ENCODE data around the gene PRSS53.
"Not testable (repeated sequence)": the region's sequence is repeated elsewhere in the genome, so short reads cannot be mapped to it uniquely, and the experiment has no call there.

DNA sequence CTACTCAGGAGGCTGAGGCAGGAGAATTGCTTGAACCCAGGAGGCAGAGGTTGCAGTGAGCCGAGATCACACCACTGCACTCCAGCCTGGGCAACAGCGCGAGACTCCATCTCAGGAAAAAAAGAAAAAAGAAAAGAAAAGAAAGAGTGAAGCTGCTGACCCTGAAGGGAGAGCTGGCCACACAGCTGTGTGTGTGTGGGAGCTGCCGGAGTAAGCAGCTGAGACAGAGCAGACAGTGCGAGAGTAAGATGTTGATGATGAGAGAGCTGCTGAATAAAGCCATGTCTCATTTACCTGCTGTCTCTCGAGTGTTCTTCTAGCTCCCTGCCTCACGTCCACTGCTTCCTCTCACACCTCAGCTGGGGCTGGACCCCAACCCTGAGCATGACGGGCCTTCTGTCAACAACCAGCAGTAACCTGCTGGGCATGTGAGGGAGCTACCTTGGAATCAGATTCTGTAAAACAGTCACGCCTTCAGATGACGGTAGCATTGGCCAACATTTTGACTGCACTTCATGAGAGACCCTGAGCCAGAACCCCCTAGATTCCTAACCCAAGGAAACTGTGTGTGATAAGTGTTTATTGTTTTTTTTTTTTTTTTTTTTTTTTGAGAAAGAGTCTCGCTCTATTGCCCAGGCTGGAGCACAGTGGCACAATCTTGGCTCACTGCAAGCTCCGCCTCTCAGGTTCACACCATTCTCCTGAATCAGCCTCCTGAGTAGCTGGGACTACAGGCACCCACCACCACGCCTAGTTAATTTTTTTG lies 12.3 kb upstream of the PRSS53 start:
- TF ChIP-seq CTCF, POLR2AphosphoS5, POLR2A (IDR thresholded peaks at IDR 0.05): not testable (repeated sequence)

Measured in upper lobe of left lung (tissue), 4 donors.